Measurements from ENCODE around the gene MAP3K10.

DNA sequence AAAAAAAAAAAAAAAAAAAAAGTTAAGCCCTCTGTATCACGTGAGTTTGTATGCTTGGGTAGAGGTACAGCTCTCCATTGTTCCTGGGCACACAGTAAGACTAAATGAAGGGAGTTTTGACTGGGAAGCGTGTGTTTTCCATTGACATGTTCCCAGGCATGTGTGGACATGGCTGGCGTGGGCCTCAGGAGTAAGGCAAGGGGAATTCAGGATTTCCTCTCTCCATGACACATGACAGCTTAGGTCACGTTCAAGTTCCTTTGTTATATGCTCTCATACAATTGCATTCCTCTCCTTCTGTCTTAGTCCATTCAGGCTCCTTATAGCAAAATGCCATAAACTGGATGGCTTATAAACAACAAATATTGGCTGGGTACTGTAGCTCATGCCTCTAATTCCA, 17.1 kb upstream of the MAP3K10 start:
- TF ChIP-seq CTCF (IDR thresholded peaks at IDR 0.05), result no peak
- no peak for TF ChIP-seq SIN3A (IDR thresholded peaks at IDR 0.05; ENCODE audit: borderline replicate concordance, insufficient read depth, low read depth, low read length)

All from Panc1 (cell line).